H1 (cell line): ENCODE results near the gene ATP6V1B1. TPM values are rescaled to one million over a fixed set of nuclear protein-coding genes. Genes with fewer than 3 reads are reported as not detected.

Experiments
- CTCF ChIA-PET: fragments of 300-600 bp; sonication (Branson Sonifier 250); formaldehyde crosslinking; loops from one replicate; lab custom pipeline; 2021; ENCODE audit not compliant: partially characterized antibody; lab: Charles Lee
- POLR2A ChIA-PET: fragments of 300-600 bp; sonication (Branson Sonifier 250); formaldehyde crosslinking; loops from one replicate; lab custom pipeline; 2021; ENCODE audit warnings: inconsistent platforms; ENCODE audit not compliant: partially characterized antibody; lab: Charles Lee
- DNase-seq, 2 experiments: peaks; one replicate each; pipeline versions ENCODE4 v3.0.0 to v3.0.0-alpha.2; 2010 to 2022; ENCODE audit warnings: low spot score in 2 of 2, low read depth in 1 of 2, mixed read lengths in 1 of 2
- FAIRE-seq: peaks from 2 replicates; lab custom pipeline; 2011; peaks lifted over from hg19 to GRCh38; lab: Jason Lieb, UNC
- H2AFZ ChIP-seq: 2 replicates; pipeline ENCODE4 v1.8.1; 2012; ENCODE audit warnings: low read length, inconsistent platforms
- H2AK5ac ChIP-seq: 2 replicates; pipeline ENCODE4 v1.6.1; 2013; ENCODE audit warnings: low read depth, low read length
- H2BK120ac ChIP-seq: replicated peaks from 2 replicates; pipeline ENCODE3; 2013; ENCODE audit warnings: low read depth, low read length, inconsistent platforms
- H2BK12ac ChIP-seq: 2 replicates; pipeline ENCODE4 v1.6.1; 2013; ENCODE audit warnings: low read depth, low read length
- H2BK15ac ChIP-seq: 2 replicates; pipeline ENCODE4 v1.6.1; 2013; ENCODE audit warnings: low read length
- H2BK20ac ChIP-seq: 2 replicates; pipeline ENCODE4 v1.6.1; 2013; ENCODE audit warnings: low read length
- H2BK5ac ChIP-seq: 2 replicates; pipeline ENCODE4 v1.6.1; 2013; ENCODE audit warnings: low read depth, low read length
- H3K14ac ChIP-seq: 2 replicates; pipeline ENCODE4 v1.6.1; 2013; ENCODE audit warnings: inconsistent platforms; ENCODE audit not compliant: insufficient read length
- H3K18ac ChIP-seq: 2 replicates; pipeline ENCODE4 v1.6.1; 2013; ENCODE audit warnings: low read length; ENCODE audit errors: extremely low read depth
- H3K23ac ChIP-seq: 2 replicates; pipeline ENCODE4 v1.6.1; 2013; ENCODE audit warnings: inconsistent platforms; ENCODE audit not compliant: insufficient read length
- H3K23me2 ChIP-seq: 2 replicates; pipeline ENCODE4 v1.6.1; 2013; ENCODE audit warnings: low read depth, low read length
- H3K27ac ChIP-seq: 2 replicates; pipeline ENCODE4 v1.6.1; 2011; ENCODE audit warnings: low read depth, low read length, inconsistent platforms
- H3K27me3 ChIP-seq, 4 experiments: replicated peaks in 1 of 4; 1 replicate in 1 of 4; 2 replicates in 3 of 4; pipeline versions ENCODE4 v1.6.1 to v1.8.1; 2011 to 2013; ENCODE audit warnings: low read length in 3 of 4, mild to moderate bottlenecking in 3 of 4, inconsistent platforms in 2 of 4, mixed read lengths in 2 of 4, moderate library complexity in 1 of 4; ENCODE audit not compliant: control insufficient read depth in 3 of 4, insufficient read depth in 3 of 4; ENCODE audit errors: extremely low read depth in 1 of 4
- H3K36me3 ChIP-seq, 4 experiments: 2 replicates each; pipeline versions ENCODE4 v1.6.1 to v1.8.1; 2011 to 2013; ENCODE audit warnings: mild to moderate bottlenecking in 4 of 4, low read length in 3 of 4, moderate library complexity in 2 of 4, control low read depth in 1 of 4, inconsistent platforms in 1 of 4; ENCODE audit not compliant: insufficient read depth in 4 of 4, control insufficient read depth in 2 of 4
- H3K4ac ChIP-seq: replicated peaks from 2 replicates; pipeline ENCODE3; 2013; ENCODE audit warnings: low read length, low read depth, mixed read lengths, inconsistent platforms; ENCODE audit not compliant: insufficient read length
- H3K4me1 ChIP-seq, 4 experiments: replicated peaks in 1 of 4; 1 replicate in 1 of 4; 2 replicates in 3 of 4; pipeline versions ENCODE4 v1.6.1 to v1.8.1; 2011 to 2013; ENCODE audit warnings: low read length in 3 of 4, inconsistent platforms in 2 of 4, mixed read lengths in 1 of 4; ENCODE audit not compliant: insufficient read depth in 4 of 4, control insufficient read depth in 3 of 4
- H3K4me2 ChIP-seq, 2 experiments: 2 replicates each; pipeline versions ENCODE4 v1.6.1 to v1.8.1; 2011 to 2013; ENCODE audit warnings: low read depth in 2 of 2, low read length in 2 of 2, control low read depth in 1 of 2, inconsistent platforms in 1 of 2, mild to moderate bottlenecking in 1 of 2; ENCODE audit not compliant: insufficient read depth in 1 of 2
- H3K4me3 ChIP-seq, 4 experiments: fragments of 200-600, 300-600 bp in 1 of 4; sonication (generic), shearing (Covaris generic), sonication (Bioruptor Twin) in 1 of 4; 2 replicates each; pipeline versions ENCODE4 v1.5.1 to v1.8.1; 2011 to 2016; ENCODE audit warnings: low read length in 4 of 4, low read depth in 3 of 4, control low read depth in 2 of 4, inconsistent platforms in 2 of 4, mild to moderate bottlenecking in 2 of 4, mixed read lengths in 1 of 4, moderate library complexity in 1 of 4; ENCODE audit not compliant: insufficient read depth in 2 of 4; ENCODE audit errors: extremely low read depth in 1 of 4
- H3K56ac ChIP-seq: replicated peaks from 2 replicates; pipeline ENCODE3; 2013; ENCODE audit warnings: low read depth, mild to moderate bottlenecking, mixed read lengths, low read length, inconsistent platforms; ENCODE audit not compliant: insufficient read length
- H3K79me1 ChIP-seq: 2 replicates; pipeline ENCODE4 v1.6.1; 2013; ENCODE audit warnings: low read depth, low read length, control low read depth
- H3K79me2 ChIP-seq, 2 experiments: 2 replicates each; pipeline versions ENCODE4 v1.6.1 to v1.8.1; 2012 to 2013; ENCODE audit warnings: low read length in 2 of 2, mild to moderate bottlenecking in 2 of 2, inconsistent platforms in 1 of 2; ENCODE audit not compliant: insufficient read depth in 2 of 2, control insufficient read depth in 1 of 2
- H3K9ac ChIP-seq, 4 experiments: replicated peaks in 1 of 4; 1 replicate in 1 of 4; 2 replicates in 3 of 4; pipeline versions ENCODE4 v1.6.1 to v1.8.1; 2011 to 2013; ENCODE audit warnings: low read depth in 3 of 4, low read length in 3 of 4, control low read depth in 2 of 4, mild to moderate bottlenecking in 2 of 4, moderate library complexity in 2 of 4, inconsistent platforms in 1 of 4; ENCODE audit errors: extremely low read depth in 1 of 4
- H3K9me3 ChIP-seq, 2 experiments: 2 replicates each; pipeline versions ENCODE4 v1.6.1 to v1.8.1; 2012 to 2013; ENCODE audit warnings: mild to moderate bottlenecking in 2 of 2, moderate library complexity in 2 of 2, control low read depth in 1 of 2, inconsistent platforms in 1 of 2, low read depth in 1 of 2, low read length in 1 of 2, mixed read lengths in 1 of 2; ENCODE audit not compliant: insufficient read depth in 2 of 2
- H4K20me1 ChIP-seq, 2 experiments: replicated peaks in 1 of 2; 2 replicates each; pipeline versions ENCODE3 to v1.8.1; 2011 to 2013; ENCODE audit warnings: inconsistent platforms in 2 of 2, low read length in 2 of 2, mild to moderate bottlenecking in 1 of 2; ENCODE audit not compliant: insufficient read depth in 2 of 2, control insufficient read depth in 1 of 2
- H4K5ac ChIP-seq: 2 replicates; pipeline ENCODE4 v1.6.1; 2013; ENCODE audit warnings: low read length, low read depth, mixed read lengths, inconsistent platforms; ENCODE audit not compliant: insufficient read length
- H4K8ac ChIP-seq: 2 replicates; pipeline ENCODE4 v1.8.0; 2013; ENCODE audit warnings: mild to moderate bottlenecking, moderate library complexity, low read length, inconsistent platforms; ENCODE audit not compliant: insufficient read depth; ENCODE audit errors: extremely low read depth
- H4K91ac ChIP-seq: replicated peaks from 2 replicates; pipeline ENCODE3; 2013; ENCODE audit warnings: low read length, mixed read lengths, inconsistent platforms; ENCODE audit not compliant: insufficient read length
- CBX8 ChIP-seq: fragments of 300-800, 300-1000 bp; sonication (generic); IDR thresholded peaks from 2 replicates; pipeline ENCODE4 v1.7.1; 2016; ENCODE audit warnings: low read depth, low read length, borderline replicate concordance
- EZH2 ChIP-seq: fragments of 200-600 bp; sonication (generic); IDR thresholded peaks from 2 replicates; pipeline ENCODE4 v1.7.1; 2012; ENCODE audit warnings: low read depth, mild to moderate bottlenecking, moderate library complexity, low read length, inconsistent platforms; ENCODE audit not compliant: severe bottlenecking
- GABPA ChIP-seq: IDR thresholded peaks from 2 replicates; pipeline ENCODE4 v1.6.1; 2011; ENCODE audit warnings: mild to moderate bottlenecking, low read length, moderate library complexity, borderline replicate concordance; ENCODE audit not compliant: insufficient read depth
- HDAC6 ChIP-seq: IDR thresholded peaks from one replicate; pipeline ENCODE4 v1.7.1; 2012; ENCODE audit warnings: low read depth, mild to moderate bottlenecking, inconsistent platforms, low read length, moderate library complexity
- KDM5A ChIP-seq: fragments of 200-600 bp; IDR thresholded peaks from 2 replicates; pipeline ENCODE4 v1.7.1; 2012; ENCODE audit warnings: mild to moderate bottlenecking, low read length, inconsistent platforms, mixed read lengths
- RNF2 ChIP-seq: fragments of 200-900, 300-1000 bp; sonication (generic); IDR thresholded peaks from 2 replicates; pipeline ENCODE4 v1.7.1; 2016; ENCODE audit warnings: borderline replicate concordance, low read depth, mild to moderate bottlenecking, antibody characterized with exemption, low read length; ENCODE audit not compliant: poor library complexity, severe bottlenecking; ENCODE audit errors: missing control alignments
- SUZ12 ChIP-seq: fragments of 200-600 bp; sonication (generic); IDR thresholded peaks from 2 replicates; pipeline ENCODE4 v1.6.1; 2012; ENCODE audit warnings: mild to moderate bottlenecking, inconsistent platforms, low read length, moderate library complexity, mixed read lengths
- WGBS, 2 experiments: shearing (Covaris generic) in 1 of 2; methylation state at CpG; one replicate each; pipeline versions ENCODE4 v1.1.6 to v1.1.7; 2013 to 2015; ENCODE audit warnings: low lambda C conversion rate in 2 of 2, mixed read lengths in 2 of 2, inconsistent platforms in 1 of 2, low coverage in 1 of 2, missing lambda C conversion rate in 1 of 2; ENCODE audit not compliant: insufficient replicate concordance in 2 of 2, insufficient coverage in 1 of 2, insufficient read length in 1 of 2; ENCODE audit errors: extremely low coverage in 1 of 2, missing lambda C conversion rate in 1 of 2; 5-methylcytosine and 5-hydroxymethylcytosine counted together
- polyA plus RNA-seq, 7 experiments: library from polyadenylated mRNA; depleted of rRNA in 3 of 7; stranded (reverse) in 5 of 7; unstranded in 2 of 7; fragments of >200 nt in 5 of 7; fragments of 200-250 nt in 2 of 7; gene quantifications; 1 replicate in 5 of 7; 2 replicates in 1 of 7; 4 replicates in 1 of 7; pipeline versions ENCODE4 v1.2.1 to v1.2.3, GENCODE V29; 2011 to 2013; ENCODE audit warnings: missing spikeins in 2 of 7, mixed read lengths in 2 of 7
- total RNA-seq: library from RNA; stranded (reverse); fragmentation: NEBNext Ultra II Directional; extraction: Animal tissue kit (Norgen Biotek cat#: 25700); gene quantifications from 2 replicates; pipeline ENCODE4 v1.2.1, GENCODE V29; 2021
- TF ChIP-seq, protein P1 (sequence below): IDR thresholded peaks from 2 replicates; pipeline ENCODE4 v1.6.1; 2011; ENCODE audit warnings: low read length, improper control_type of control experiment

Gene ATP6V1B1
- total and polyA plus RNA-seq, 2 of the 8 experiments (the other 6 are each of a cell fraction or from before 2014, with no cell fraction given): not detected

DNA sequence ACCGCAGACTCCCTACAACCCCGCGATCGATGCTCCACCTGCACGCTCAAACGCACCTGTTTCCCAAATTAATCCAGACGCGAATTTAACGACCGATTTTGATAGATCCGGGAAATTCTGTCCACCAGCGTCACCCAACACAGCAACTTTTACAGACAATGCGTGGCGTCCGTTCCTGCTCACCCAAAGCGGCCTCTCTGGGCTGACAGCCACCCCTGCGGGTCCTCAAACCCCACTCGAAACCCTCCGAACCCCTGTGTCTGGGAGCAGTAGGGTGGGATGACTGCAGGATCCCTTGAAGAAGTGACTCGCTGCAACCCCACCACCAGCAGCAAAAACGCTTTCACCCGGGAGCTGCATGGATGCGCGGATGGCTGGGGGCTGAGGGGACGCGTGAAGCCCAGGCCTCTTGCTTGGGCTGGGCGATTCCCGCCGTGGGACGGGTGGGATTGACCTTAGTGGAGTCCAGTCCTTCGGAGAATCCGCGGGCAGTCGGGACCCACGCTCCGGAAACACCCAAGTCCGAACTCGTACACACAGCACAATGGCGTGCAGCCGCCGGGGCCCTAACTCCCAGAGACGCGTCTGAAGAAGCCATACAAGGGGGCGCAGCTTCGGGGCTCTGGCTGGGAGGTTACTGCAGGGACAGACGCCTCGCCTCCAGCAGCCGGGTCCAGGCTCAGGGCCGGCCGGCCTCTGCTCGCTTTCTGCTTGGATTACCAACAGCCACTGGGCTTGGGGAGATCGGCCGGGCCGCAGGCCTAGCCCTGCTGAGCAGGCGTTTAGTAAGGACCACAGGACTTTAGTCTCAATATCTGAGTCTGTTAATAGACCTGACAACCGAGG is 31.1 kb upstream of the ATP6V1B1 start:
- no peak overlapping the region; the same call in 1 of the 2 replicates for H2BK5ac ChIP-seq
- peak overlapping the region; percentile 58; the same call in 1 of the 2 replicates for H4K8ac ChIP-seq
- no peaks in the 10 kb centered on the region for H3K79me2 ChIP-seq
- 0 out of 2 replicates have a peak overlapping the region, but pooled peaks have one; percentile 75 for H2BK20ac ChIP-seq
- H2AK5ac ChIP-seq: no peak overlapping the region
- H3K27ac ChIP-seq: no peak overlapping the region
- no peak overlapping the region for H3K23ac ChIP-seq
- peaks cover 90 to 98% (median 95%) of the 10 kb centered on the region in 4 experiments for H3K27me3 ChIP-seq
- peaks cover 16% of the 10 kb centered on the region for H3K23me2 ChIP-seq
- H2BK12ac ChIP-seq: peak overlapping the region; percentile 14; the same call in 1 of the 2 replicates
- ChIA-PET POLR2A (interaction anchor here (1.3 to 1.5 kb wide), 2 partner anchors 9 to 12 kb away, joined by 3 to 4 read pairs; no protein-coding TSS in a partner anchor), CTCF (interaction anchor here (0.7 to 1.5 kb wide), 6 partner anchors 8 to 42 kb away, joined by 3 to 5 read pairs (median 4); no protein-coding TSS in a partner anchor)
- H3K18ac ChIP-seq: no peak overlapping the region; the same call in 1 of the 2 replicates
- DNase-seq (peak in 1 of 2 experiments; percentile 72), FAIRE-seq (no peak)
- peaks cover 24 to 34% of the 10 kb centered on the region in 2 experiments for H4K20me1 ChIP-seq
- peak overlapping the region; percentile 46; the same call in 1 of the 2 replicates for H2BK15ac ChIP-seq
- H3K4me3 ChIP-seq: no peak overlapping the region
- H3K9me3 ChIP-seq: no peaks in the 10 kb centered on the region
- no peak overlapping the region for H3K9ac ChIP-seq
- H3K4me1 ChIP-seq: peaks cover 0 to 25% (median 20%) of the 10 kb centered on the region in 4 experiments; a peak in 6 of 7 replicates
- H3K56ac ChIP-seq: no peak overlapping the region
- H3K4ac ChIP-seq: no peak overlapping the region
- TF ChIP-seq GABPA (no peak), HDAC6 (no peak), KDM5A (no peak), SUZ12 (peak; percentile 97), CBX8 (peak; percentile 85; the same call in 1 of the 2 replicates), RNF2 (peak; percentile 97), EZH2 (peak; percentile 96)
- TF ChIP-seq, protein P1, sequence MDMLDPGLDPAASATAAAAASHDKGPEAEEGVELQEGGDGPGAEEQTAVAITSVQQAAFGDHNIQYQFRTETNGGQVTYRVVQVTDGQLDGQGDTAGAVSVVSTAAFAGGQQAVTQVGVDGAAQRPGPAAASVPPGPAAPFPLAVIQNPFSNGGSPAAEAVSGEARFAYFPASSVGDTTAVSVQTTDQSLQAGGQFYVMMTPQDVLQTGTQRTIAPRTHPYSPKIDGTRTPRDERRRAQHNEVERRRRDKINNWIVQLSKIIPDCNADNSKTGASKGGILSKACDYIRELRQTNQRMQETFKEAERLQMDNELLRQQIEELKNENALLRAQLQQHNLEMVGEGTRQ: no peak
- WGBS, 2 experiments: 10% methylated on average over 51 of the region's 56 CpGs; no CpG with 5 or more reads in 1 of the 2 experiments
- no peak overlapping the region for H3K14ac ChIP-seq
- H3K36me3 ChIP-seq: no peaks in the 10 kb centered on the region
- H4K5ac ChIP-seq: no peak overlapping the region
- peak overlapping the region; percentile 8 to 14; a peak in 1 of 4 replicates for H3K4me2 ChIP-seq
- H2BK120ac ChIP-seq: no peak overlapping the region
- no peak overlapping the region for H4K91ac ChIP-seq
- H2AFZ ChIP-seq: no peak overlapping the region
- no peaks in the 10 kb centered on the region for H3K79me1 ChIP-seq
